Measurements from ENCODE around the gene CREB3L2. TPM values are rescaled to one million over a fixed set of nuclear protein-coding genes. Genes with fewer than 3 reads are reported as not detected.

Gene CREB3L2
- total RNA-seq, 1 experiment from 2014 or later, result 60.6 TPM

DNA sequence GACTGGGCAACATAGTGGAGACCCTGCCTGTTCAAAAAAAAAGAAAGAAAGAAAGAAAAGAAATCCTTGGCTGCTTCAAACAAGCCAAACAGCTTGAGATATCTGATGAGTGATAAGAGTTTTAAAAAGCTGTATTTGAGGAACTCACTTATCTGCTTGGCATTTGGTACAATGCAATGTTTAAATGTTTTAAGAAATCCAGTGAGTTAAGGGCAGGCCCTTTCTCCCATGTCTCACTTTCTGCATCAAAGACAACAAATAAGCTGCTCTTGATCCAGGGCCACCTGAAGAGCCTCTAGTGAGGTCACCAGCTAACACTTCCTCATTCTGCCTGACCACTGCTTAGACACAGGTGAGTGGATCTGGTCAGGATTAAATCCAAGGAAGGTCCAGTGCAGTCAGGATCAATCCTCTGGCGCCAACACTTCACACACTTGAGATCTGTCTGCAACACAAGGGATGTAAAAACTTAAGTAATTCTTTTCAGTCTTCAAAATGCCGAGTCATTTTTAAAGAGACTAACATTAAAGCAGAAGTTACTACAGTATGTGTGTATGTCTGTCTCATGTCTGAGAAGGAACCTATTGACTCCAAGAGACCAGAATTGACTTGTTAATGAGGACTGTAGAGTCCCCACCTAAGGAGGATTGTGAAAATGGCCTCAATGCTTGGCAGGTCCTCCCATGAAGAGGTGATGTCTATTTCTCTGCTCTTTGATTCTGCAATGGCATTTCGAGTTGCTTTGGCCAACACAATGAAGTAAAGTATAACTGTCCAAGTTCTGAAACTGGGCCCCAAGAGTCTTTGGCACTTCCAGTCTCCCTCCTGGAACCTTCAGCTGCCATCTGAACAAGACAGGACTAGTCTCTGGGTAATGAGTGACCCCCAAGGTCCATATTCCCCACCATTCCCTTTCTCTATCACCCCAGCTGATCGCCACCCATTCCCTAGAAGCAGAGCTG, 43.1 kb downstream of the CREB3L2 start:
- H3K9me3 Mint-ChIP-seq, result no peaks in the 10 kb centered on the region
- no peak for ATAC-seq
- H3K4me3 Mint-ChIP-seq, result no peak overlapping the region
- H3K27ac Mint-ChIP-seq, result peak overlapping the region; percentile 47
- POLR2A ChIA-PET, result no interaction called here
- no peak for DNase-seq (ENCODE audit: low spot score)
- H3K4me1 Mint-ChIP-seq, result peaks cover 69% of the 10 kb centered on the region
- CTCF ChIA-PET, result no interaction called here
- H3K36me3 Mint-ChIP-seq, result peaks cover 28% of the 10 kb centered on the region
- H3K27me3 Mint-ChIP-seq (ENCODE audit: low read depth), result no peaks in the 10 kb centered on the region
- TF ChIP-seq, protein P1, sequence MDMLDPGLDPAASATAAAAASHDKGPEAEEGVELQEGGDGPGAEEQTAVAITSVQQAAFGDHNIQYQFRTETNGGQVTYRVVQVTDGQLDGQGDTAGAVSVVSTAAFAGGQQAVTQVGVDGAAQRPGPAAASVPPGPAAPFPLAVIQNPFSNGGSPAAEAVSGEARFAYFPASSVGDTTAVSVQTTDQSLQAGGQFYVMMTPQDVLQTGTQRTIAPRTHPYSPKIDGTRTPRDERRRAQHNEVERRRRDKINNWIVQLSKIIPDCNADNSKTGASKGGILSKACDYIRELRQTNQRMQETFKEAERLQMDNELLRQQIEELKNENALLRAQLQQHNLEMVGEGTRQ (CRISPR knock-in tag; IDR thresholded peaks at IDR 0.05), result no peak
- TF ChIP-seq ZSCAN18 (CRISPR knock-in tag; IDR thresholded peaks at IDR 0.05), result no peak
- TF ChIP-seq, protein P2, sequence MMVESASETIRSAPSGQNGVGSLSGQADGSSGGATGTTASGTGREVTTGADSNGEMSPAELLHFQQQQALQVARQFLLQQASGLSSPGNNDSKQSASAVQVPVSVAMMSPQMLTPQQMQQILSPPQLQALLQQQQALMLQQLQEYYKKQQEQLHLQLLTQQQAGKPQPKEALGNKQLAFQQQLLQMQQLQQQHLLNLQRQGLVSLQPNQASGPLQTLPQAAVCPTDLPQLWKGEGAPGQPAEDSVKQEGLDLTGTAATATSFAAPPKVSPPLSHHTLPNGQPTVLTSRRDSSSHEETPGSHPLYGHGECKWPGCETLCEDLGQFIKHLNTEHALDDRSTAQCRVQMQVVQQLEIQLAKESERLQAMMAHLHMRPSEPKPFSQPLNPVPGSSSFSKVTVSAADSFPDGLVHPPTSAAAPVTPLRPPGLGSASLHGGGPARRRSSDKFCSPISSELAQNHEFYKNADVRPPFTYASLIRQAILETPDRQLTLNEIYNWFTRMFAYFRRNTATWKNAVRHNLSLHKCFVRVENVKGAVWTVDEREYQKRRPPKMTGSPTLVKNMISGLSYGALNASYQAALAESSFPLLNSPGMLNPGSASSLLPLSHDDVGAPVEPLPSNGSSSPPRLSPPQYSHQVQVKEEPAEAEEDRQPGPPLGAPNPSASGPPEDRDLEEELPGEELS (CRISPR knock-in tag; IDR thresholded peaks at IDR 0.05), result no peak
- no peak for TF ChIP-seq ZBTB43 (CRISPR knock-in tag; IDR thresholded peaks at IDR 0.05)
- no peak for TF ChIP-seq NFYB (CRISPR knock-in tag; conservative IDR thresholded peaks at IDR 0.05; ENCODE audit: low read depth)
- no peak for TF ChIP-seq AR (CRISPR knock-in tag; IDR thresholded peaks at IDR 0.05)
- TF ChIP-seq, protein P3, sequence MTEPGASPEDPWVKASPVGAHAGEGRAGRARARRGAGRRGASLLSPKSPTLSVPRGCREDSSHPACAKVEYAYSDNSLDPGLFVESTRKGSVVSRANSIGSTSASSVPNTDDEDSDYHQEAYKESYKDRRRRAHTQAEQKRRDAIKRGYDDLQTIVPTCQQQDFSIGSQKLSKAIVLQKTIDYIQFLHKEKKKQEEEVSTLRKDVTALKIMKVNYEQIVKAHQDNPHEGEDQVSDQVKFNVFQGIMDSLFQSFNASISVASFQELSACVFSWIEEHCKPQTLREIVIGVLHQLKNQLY (CRISPR knock-in tag; IDR thresholded peaks at IDR 0.05), result no peak
- TF ChIP-seq, protein P4, sequence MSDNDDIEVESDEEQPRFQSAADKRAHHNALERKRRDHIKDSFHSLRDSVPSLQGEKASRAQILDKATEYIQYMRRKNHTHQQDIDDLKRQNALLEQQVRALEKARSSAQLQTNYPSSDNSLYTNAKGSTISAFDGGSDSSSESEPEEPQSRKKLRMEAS (CRISPR knock-in tag; IDR thresholded peaks at IDR 0.05), result no peak
- TF ChIP-seq HMGXB4 (CRISPR knock-in tag; IDR thresholded peaks at IDR 0.05), result no peak
- TF ChIP-seq FOXP1 (CRISPR knock-in tag; IDR thresholded peaks at IDR 0.05; ENCODE audit: borderline replicate concordance), result no peak
- TF ChIP-seq EMX1 (CRISPR knock-in tag; IDR thresholded peaks at IDR 0.05), result no peak
- no peak for TF ChIP-seq ATF1 (CRISPR knock-in tag; IDR thresholded peaks at IDR 0.05)
- no peak for TF ChIP-seq PREB (CRISPR knock-in tag; IDR thresholded peaks at IDR 0.05; ENCODE audit: borderline replicate concordance)
- no peak for TF ChIP-seq RELA (CRISPR knock-in tag; IDR thresholded peaks at IDR 0.05; ENCODE audit: borderline replicate concordance)
- no peak for TF ChIP-seq ZNF263 (CRISPR knock-in tag; IDR thresholded peaks at IDR 0.05; ENCODE audit: low read depth)
- no peak for TF ChIP-seq GRHL2 (CRISPR knock-in tag; IDR thresholded peaks at IDR 0.05; ENCODE audit: insufficient replicate concordance, severe bottlenecking)
- no peak for TF ChIP-seq ZNF532 (CRISPR knock-in tag; IDR thresholded peaks at IDR 0.05; ENCODE audit: borderline replicate concordance)
